GM19023 (cell line): ENCODE data around the gene GTF2F1.
"Not testable (repeated sequence)": the region's sequence is repeated elsewhere in the genome, so short reads cannot be mapped to it uniquely, and the experiment has no call there.

Experiments
- ATAC-seq: cut with Tn5 transposase; IDR thresholded peaks from one replicate; pipeline ENCODE4 v1.9.1; 2021; ENCODE audit warnings: mild to moderate bottlenecking, moderate library complexity; ENCODE audit not compliant: unreplicated experiment

GTF2F1 gene

GRCh38 chr19:6358003-6358402, 35.0 kb downstream of the GTF2F1 start:
- no peak for ATAC-seq

DNA sequence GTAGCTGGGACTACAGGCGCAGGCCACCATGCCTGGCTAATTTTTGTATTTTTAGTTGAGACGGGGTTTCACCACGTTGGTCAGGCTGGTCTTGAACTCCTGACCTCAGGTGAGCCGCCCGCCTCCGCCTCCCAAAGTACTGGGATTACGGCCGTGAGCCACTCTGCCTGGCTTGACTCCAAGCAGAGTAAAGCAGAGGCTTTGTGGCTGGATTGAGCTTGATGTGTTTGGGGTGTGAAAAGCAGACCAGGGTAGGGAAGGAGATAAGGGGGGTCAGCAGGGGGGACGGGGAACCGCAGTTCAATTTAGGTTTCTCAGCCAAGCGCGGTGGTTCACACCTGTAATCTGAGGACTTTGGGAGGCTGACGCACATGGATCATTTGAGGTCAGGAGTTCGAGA, 35.8 kb downstream of the GTF2F1 start:
- no peak for ATAC-seq

DNA sequence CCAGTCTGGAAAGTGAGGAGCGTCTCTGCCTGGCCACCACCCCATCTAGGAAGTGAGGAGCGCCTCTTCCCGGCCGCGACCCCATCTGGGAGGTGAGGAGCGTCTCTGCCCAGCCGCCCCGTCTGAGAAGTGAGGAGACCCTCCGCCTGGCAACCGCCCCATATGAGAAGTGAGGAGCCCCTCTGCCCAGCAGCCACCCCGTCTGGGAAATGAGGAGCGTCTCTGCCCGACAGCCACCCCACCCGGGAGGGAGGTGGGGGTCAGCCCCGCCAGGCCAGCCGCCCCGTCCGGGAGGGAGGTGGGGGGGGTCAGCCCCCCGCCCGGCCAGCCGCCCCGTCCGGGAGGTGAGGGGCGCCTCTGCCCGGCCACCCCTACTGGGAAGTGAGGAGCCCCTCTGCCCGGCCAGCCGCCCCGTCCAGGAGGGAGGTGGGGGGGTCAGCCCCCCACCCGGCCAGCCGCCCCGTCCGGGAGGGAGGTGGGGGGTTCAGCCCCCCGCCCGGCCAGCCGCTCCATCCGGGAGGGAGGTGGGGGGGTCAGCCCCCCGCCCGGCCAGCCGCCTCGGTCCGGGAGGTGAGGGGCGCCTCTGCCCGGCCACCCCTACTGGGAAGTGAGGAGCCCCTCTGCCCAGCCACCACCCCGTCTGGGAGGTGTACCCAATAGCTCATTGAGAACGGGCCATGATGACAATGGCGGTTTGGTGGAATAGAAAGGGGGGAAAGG, 37.5 kb downstream of the GTF2F1 start:
- ATAC-seq, result not testable (repeated sequence)

DNA sequence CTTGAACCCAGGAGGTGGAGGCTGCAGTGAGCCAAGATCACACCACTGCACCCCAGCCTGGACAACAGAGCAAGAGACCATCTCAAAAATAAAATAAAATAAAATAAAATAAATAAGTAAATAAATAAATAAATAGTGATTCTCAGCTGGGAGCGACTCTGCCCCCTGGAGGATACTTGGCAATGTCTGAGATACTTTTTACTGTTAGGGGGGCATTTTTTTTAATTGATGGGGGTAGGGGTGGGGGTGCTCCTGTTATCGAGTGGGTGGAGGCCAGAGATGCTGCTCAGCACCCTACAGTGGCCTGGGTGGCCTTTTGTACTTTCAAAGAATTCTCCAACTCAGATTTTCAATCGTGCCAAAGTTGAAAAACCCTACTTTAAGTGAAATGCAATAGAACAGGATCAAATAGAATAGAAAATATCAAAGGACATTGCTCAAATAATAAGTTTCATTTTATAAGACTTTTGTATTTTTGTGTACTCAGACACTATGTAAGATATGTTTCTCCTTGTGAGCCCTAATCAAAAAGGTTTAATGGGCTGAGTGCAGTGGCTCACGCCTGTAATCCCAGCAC, 38.8 kb downstream of the GTF2F1 start:
- no peak for ATAC-seq

DNA sequence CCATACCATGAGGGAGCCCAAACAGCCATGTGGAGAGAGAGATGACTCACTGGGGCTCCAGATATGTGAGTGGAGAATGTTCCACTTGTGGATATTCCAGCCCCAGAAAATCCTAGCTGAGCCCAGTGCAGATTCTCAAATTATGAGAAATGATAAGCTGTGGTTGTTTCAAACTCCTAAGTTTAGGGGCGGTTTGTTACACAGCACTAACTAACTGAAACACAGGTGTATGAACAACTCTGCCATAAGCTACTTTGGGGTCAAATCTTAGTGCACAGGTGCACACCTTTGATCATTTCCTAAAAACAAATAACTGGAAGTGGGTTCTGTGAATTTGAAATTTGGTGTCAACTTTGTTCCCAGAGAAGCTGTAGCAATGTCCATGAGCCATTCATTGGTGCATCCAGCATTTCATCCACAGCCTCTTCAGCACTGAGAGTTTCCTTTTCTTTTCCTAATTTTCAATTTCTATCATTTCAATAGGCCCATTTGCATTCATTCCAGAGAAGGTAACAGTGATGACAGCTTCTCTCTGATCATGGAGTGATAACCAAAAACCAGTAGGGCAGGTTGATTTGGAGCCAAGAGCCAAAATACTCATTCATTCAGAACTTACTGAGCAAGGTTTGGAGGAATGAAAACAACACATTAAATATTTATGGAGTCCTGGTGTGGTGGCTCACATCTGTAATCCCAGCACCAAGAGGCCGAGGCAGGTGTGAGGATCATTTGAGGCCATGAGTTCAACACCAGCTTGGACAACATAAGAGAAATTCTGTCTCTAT, 40.4 kb downstream of the GTF2F1 start:
- no peak for ATAC-seq

DNA sequence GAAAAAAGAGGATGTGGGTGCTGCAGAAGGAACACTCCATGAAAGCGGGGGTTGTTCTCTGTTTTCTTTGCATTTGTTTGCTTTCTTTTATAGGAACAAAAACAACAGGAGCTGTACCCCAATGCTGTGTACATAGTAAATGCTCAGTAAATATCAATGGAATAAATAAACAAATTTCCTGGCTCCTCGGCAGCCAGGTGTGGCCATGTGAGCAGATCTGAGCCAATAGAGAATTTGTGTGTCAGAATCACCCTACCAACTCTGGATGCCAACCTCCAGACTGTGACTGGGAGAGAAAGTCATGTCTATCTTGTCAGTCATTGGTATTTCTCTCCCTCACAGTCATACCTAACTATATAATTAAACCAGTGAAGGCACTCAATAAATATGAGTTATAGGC, 42.3 kb downstream of the GTF2F1 start:
- ATAC-seq, result no peak

- not testable (repeated sequence) for ATAC-seq
These were observed 43.7 kb downstream of the GTF2F1 start for GRCh38 chr19:6349271-6349670.

DNA sequence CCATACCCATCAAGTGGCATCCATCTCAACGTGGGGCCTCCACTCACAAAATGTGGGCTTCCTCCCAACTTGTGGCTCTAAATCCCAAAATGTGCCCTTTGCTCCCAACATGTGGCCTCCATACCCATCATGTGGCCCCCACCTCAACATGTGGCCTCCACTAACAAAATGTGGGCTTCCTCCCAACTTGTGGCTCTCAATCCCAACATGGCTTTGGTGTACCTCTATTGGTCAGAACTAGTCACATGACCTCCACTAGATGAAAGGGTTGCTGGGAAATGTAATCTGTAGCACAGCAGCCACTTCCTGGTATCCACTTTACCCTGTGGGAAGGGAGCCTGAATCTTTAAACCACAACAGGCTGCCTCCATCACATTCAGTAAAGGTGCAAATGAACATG, 49.5 kb downstream of the GTF2F1 start:
- ATAC-seq, result no peak

GRCh38 chr19:6340493-6341201, 52.3 kb downstream of the GTF2F1 start:
- ATAC-seq, result no peak

GRCh38 chr19:6334490-6335285, 58.3 kb downstream of the GTF2F1 start:
- no peak for ATAC-seq

DNA sequence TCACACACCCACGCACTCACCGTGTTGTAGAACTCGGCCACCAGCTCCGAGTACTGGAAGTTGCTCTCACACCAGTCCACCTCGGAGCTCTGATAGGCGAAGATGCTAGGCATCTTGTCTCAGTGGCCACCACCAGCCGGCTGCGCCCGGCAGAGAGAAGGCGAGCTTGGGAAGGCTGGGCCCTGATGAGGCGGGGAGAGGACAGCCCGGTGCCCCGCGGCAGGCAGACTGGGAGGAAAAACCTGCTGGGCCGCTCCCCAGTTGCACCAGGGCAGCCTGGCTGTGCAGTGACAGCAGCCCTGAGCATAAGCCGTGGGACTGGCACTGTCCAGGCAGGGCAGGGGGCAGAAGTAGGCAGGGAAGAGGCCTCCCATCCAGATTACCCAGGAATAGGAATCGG, 59.5 kb downstream of the GTF2F1 start, which contains the start of gene ACER1:
ACER1 (minus strand) TSS at position 174 of the 400 bp plus-strand sequence; CDS start at position 113, 61 bp downstream.
- ATAC-seq, result no peak
